Measurements from ENCODE around the gene CBX4. TPM values are rescaled to one million over a fixed set of nuclear protein-coding genes. Genes with fewer than 3 reads are reported as not detected.

CBX4 gene
- total RNA-seq, 1 experiment from 2014 or later, result 3.3 TPM

DNA sequence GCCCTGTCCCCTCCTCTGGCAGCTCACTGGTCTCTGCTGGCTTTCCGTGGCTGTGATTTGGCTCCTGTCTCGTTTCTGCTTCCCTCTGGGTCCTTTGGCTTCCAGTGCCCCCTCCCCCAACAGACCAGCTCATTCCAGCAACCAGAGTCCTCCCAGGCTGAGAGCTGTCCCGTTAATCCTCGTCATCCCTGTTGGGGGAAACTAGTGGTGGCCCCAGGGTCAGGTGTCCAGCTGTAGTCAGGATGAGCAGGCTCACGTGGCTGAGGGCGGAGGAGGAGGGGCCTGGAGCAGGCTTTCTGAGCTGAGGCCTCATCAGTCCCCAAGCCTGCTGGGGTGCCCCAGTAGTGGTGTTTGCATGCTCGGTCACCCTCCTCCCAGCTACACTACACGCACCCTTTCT lies 10.7 kb upstream of the CBX4 start (continued):
- TF ChIP-seq ZNF263 (CRISPR knock-in tag; IDR thresholded peaks at IDR 0.05; ENCODE audit: low read depth), result peak; percentile 90; the same call in 1 of the 2 replicates
- TF ChIP-seq NR2C2 (CRISPR knock-in tag; IDR thresholded peaks at IDR 0.05), result no peak
- TF ChIP-seq ETV6 (CRISPR knock-in tag; IDR thresholded peaks at IDR 0.05), result no peak
- TF ChIP-seq, protein P1, sequence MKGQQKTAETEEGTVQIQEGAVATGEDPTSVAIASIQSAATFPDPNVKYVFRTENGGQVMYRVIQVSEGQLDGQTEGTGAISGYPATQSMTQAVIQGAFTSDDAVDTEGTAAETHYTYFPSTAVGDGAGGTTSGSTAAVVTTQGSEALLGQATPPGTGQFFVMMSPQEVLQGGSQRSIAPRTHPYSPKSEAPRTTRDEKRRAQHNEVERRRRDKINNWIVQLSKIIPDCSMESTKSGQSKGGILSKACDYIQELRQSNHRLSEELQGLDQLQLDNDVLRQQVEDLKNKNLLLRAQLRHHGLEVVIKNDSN (CRISPR knock-in tag; IDR thresholded peaks at IDR 0.05), result 0 out of 2 replicates have a peak, but pooled peaks have one; percentile 15
- TF ChIP-seq TEAD1 (CRISPR knock-in tag; IDR thresholded peaks at IDR 0.05), result no peak
- no peak for TF ChIP-seq ZNF396 (CRISPR knock-in tag; IDR thresholded peaks at IDR 0.05; ENCODE audit: borderline replicate concordance)
- peak; percentile 62 for TF ChIP-seq USF2 (CRISPR knock-in tag; IDR thresholded peaks at IDR 0.05)

DNA sequence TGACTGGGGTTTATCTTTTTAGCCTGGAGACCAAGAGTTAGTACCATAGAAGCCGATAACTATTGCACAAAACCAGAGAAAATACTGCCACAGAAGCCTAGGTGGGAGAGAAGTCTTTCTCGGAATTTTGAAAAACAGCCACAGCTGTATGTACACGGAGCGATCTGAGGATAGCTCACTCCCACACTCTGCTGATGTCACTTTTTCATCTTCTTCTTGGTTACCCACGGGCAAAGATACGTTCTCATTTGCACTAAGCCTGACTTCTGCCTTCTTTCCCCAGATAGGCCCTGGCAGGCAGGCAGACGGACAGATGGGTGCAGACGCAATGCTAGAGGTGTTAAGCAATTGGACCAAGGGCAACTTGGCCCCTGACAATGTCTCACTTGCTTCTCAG lies 9.1 kb upstream of the CBX4 start:
- DNase-seq (ENCODE audit: low spot score), result no peak
- ATAC-seq, result no peak
- no peak overlapping the region for H3K4me3 Mint-ChIP-seq
- H3K4me1 Mint-ChIP-seq, result peaks cover 6% of the 10 kb centered on the region
- H3K36me3 Mint-ChIP-seq, result no peaks in the 10 kb centered on the region
- no peaks in the 10 kb centered on the region for H3K9me3 Mint-ChIP-seq
- no peak overlapping the region for H3K27ac Mint-ChIP-seq
- peaks cover 53% of the 10 kb centered on the region for H3K27me3 Mint-ChIP-seq (ENCODE audit: low read depth)
- TF ChIP-seq, protein P2, sequence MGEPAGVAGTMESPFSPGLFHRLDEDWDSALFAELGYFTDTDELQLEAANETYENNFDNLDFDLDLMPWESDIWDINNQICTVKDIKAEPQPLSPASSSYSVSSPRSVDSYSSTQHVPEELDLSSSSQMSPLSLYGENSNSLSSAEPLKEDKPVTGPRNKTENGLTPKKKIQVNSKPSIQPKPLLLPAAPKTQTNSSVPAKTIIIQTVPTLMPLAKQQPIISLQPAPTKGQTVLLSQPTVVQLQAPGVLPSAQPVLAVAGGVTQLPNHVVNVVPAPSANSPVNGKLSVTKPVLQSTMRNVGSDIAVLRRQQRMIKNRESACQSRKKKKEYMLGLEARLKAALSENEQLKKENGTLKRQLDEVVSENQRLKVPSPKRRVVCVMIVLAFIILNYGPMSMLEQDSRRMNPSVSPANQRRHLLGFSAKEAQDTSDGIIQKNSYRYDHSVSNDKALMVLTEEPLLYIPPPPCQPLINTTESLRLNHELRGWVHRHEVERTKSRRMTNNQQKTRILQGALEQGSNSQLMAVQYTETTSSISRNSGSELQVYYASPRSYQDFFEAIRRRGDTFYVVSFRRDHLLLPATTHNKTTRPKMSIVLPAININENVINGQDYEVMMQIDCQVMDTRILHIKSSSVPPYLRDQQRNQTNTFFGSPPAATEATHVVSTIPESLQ (CRISPR knock-in tag; IDR thresholded peaks at IDR 0.05), result no peak
- no peak for TF ChIP-seq TCF7 (CRISPR knock-in tag; IDR thresholded peaks at IDR 0.05; ENCODE audit: low read depth)
- no peak for TF ChIP-seq GTF2I (CRISPR knock-in tag; conservative IDR thresholded peaks at IDR 0.05)
- TF ChIP-seq, protein P3, sequence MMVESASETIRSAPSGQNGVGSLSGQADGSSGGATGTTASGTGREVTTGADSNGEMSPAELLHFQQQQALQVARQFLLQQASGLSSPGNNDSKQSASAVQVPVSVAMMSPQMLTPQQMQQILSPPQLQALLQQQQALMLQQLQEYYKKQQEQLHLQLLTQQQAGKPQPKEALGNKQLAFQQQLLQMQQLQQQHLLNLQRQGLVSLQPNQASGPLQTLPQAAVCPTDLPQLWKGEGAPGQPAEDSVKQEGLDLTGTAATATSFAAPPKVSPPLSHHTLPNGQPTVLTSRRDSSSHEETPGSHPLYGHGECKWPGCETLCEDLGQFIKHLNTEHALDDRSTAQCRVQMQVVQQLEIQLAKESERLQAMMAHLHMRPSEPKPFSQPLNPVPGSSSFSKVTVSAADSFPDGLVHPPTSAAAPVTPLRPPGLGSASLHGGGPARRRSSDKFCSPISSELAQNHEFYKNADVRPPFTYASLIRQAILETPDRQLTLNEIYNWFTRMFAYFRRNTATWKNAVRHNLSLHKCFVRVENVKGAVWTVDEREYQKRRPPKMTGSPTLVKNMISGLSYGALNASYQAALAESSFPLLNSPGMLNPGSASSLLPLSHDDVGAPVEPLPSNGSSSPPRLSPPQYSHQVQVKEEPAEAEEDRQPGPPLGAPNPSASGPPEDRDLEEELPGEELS (CRISPR knock-in tag; IDR thresholded peaks at IDR 0.05), result no peak
- no peak for TF ChIP-seq ESRRA (CRISPR knock-in tag; IDR thresholded peaks at IDR 0.05; ENCODE audit: borderline replicate concordance)
- TF ChIP-seq MLX (CRISPR knock-in tag; IDR thresholded peaks at IDR 0.05), result no peak
- ChIA-PET POLR2A (no interaction called here), CTCF (interaction anchor here (0.6 to 1.4 kb wide), 6 partner anchors 9 to 276 kb away, joined by 3 to 6 read pairs (median 3); partner anchors contain the start of gene CBX4)

- H3K27me3 Mint-ChIP-seq (ENCODE audit: low read depth), result peaks cover 59% of the 10 kb centered on the region
- TF ChIP-seq, protein P4, sequence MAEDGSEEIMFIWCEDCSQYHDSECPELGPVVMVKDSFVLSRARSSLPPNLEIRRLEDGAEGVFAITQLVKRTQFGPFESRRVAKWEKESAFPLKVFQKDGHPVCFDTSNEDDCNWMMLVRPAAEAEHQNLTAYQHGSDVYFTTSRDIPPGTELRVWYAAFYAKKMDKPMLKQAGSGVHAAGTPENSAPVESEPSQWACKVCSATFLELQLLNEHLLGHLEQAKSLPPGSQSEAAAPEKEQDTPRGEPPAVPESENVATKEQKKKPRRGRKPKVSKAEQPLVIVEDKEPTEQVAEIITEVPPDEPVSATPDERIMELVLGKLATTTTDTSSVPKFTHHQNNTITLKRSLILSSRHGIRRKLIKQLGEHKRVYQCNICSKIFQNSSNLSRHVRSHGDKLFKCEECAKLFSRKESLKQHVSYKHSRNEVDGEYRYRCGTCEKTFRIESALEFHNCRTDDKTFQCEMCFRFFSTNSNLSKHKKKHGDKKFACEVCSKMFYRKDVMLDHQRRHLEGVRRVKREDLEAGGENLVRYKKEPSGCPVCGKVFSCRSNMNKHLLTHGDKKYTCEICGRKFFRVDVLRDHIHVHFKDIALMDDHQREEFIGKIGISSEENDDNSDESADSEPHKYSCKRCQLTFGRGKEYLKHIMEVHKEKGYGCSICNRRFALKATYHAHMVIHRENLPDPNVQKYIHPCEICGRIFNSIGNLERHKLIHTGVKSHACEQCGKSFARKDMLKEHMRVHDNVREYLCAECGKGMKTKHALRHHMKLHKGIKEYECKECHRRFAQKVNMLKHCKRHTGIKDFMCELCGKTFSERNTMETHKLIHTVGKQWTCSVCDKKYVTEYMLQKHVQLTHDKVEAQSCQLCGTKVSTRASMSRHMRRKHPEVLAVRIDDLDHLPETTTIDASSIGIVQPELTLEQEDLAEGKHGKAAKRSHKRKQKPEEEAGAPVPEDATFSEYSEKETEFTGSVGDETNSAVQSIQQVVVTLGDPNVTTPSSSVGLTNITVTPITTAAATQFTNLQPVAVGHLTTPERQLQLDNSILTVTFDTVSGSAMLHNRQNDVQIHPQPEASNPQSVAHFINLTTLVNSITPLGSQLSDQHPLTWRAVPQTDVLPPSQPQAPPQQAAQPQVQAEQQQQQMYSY (CRISPR knock-in tag; IDR thresholded peaks at IDR 0.05), result no peak
- TF ChIP-seq HMGA2 (CRISPR knock-in tag; IDR thresholded peaks at IDR 0.05) (no peak), SMAD4 (CRISPR knock-in tag; IDR thresholded peaks at IDR 0.05) (no peak), CREM (CRISPR knock-in tag; IDR thresholded peaks at IDR 0.05) (no peak), ZNF263 (CRISPR knock-in tag; IDR thresholded peaks at IDR 0.05; ENCODE audit: low read depth) (no peak), ELF4 (CRISPR knock-in tag; IDR thresholded peaks at IDR 0.05; ENCODE audit: low read depth) (no peak), E2F4 (CRISPR knock-in tag; IDR thresholded peaks at IDR 0.05; ENCODE audit: borderline replicate concordance, low read depth) (no peak), ETV6 (CRISPR knock-in tag; IDR thresholded peaks at IDR 0.05) (no peak), CBFB (CRISPR knock-in tag; IDR thresholded peaks at IDR 0.05; ENCODE audit: low read depth) (no peak)
- TF ChIP-seq, protein P5, sequence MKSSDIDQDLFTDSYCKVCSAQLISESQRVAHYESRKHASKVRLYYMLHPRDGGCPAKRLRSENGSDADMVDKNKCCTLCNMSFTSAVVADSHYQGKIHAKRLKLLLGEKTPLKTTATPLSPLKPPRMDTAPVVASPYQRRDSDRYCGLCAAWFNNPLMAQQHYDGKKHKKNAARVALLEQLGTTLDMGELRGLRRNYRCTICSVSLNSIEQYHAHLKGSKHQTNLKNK (CRISPR knock-in tag; IDR thresholded peaks at IDR 0.05), result no peak
Measured at GRCh38 chr17:79847698-79848369, 8.6 kb upstream of the CBX4 start.

More at GRCh38 chr17:79847698-79848369, 8.6 kb upstream of the CBX4 start:
- ChIA-PET POLR2A (no interaction called here), CTCF (interaction anchor here (1.0 to 1.5 kb wide), 6 partner anchors 9 to 276 kb away, joined by 3 to 6 read pairs (median 3); partner anchors contain the start of gene CBX4)
- no peaks in the 10 kb centered on the region for H3K9me3 Mint-ChIP-seq
- H3K27ac Mint-ChIP-seq, result no peak overlapping the region
- no peak for ATAC-seq
- H3K4me1 Mint-ChIP-seq, result peaks cover 7% of the 10 kb centered on the region
- no peaks in the 10 kb centered on the region for H3K36me3 Mint-ChIP-seq
- no peak for DNase-seq (ENCODE audit: low spot score)
- no peak overlapping the region for H3K4me3 Mint-ChIP-seq

All from WTC11 (cell line).